ENCODE results near the gene ENTPD6. TPM values are rescaled to one million over a fixed set of nuclear protein-coding genes. Genes with fewer than 3 reads are reported as not detected.

Gene ENTPD6
- total RNA-seq, 2 experiments from 2014 or later: 39.4 to 42.8 TPM

- CTCF ChIA-PET: interaction anchor here (0.9 to 1.0 kb wide), 3 partner anchors 18 to 226 kb away, joined by 3 read pairs; no protein-coding TSS in a partner anchor
- Mint-ChIP-seq H3K9me3 (no peaks in the 10 kb centered on the region), H3K27me3 (no peaks in the 10 kb centered on the region), H3K4me3 (no peak overlapping the region), H3K27ac (peak overlapping the region; percentile 22), H3K36me3 (ENCODE audit: low read depth) (no peaks in the 10 kb centered on the region), H3K4me1 (ENCODE audit: low read depth) (peaks cover 9% of the 10 kb centered on the region)
- POLR2A ChIA-PET: no interaction called here
- intact Hi-C loops (cut with micrococcal nuclease): no loop called here
- no peak for TF ChIP-seq CTCF (IDR thresholded peaks at IDR 0.05)
- DNase-seq (no peak), ATAC-seq (no peak)
Measured at GRCh38 chr20:25221592-25222460, 26.3 kb downstream of the ENTPD6 start.

- no peak for TF ChIP-seq CTCF (IDR thresholded peaks at IDR 0.05)
- H3K4me3 Mint-ChIP-seq: no peak overlapping the region
- no peak for DNase-seq
Measured at GRCh38 chr20:25222461-25223178, 27.1 kb downstream of the ENTPD6 start.

GRCh38 chr20:25223179-25223661 is 27.7 kb downstream of the ENTPD6 start:
- peak; percentile 79 for DNase-seq
- Mint-ChIP-seq H3K4me3 (no peak overlapping the region), H3K27me3 (no peaks in the 10 kb centered on the region), H3K9me3 (no peaks in the 10 kb centered on the region), H3K4me1 (ENCODE audit: low read depth) (peaks cover 9% of the 10 kb centered on the region), H3K36me3 (ENCODE audit: low read depth) (no peaks in the 10 kb centered on the region), H3K27ac (peak overlapping the region; percentile 68)
- ChIA-PET CTCF (interaction anchor here (1.0 to 1.6 kb wide), 2 partner anchors 9 to 36 kb away, joined by 3 to 5 read pairs; no protein-coding TSS in a partner anchor), POLR2A (interaction anchor here (0.8 to 1.3 kb wide), 2 partner anchors 14 to 16 kb away, joined by 3 to 5 read pairs; no protein-coding TSS in a partner anchor)
- intact Hi-C loops (cut with micrococcal nuclease): no loop called here
- TF ChIP-seq CTCF (IDR thresholded peaks at IDR 0.05): no peak
- peak; percentile 96 for ATAC-seq

More at GRCh38 chr20:25222461-25223178, 27.1 kb downstream of the ENTPD6 start:
- POLR2A ChIA-PET: interaction anchor here (1.3 kb wide), 1 partner anchor 15 kb away, joined by 5 read pairs; no protein-coding TSS in a partner anchor
- Mint-ChIP-seq H3K27me3 (no peaks in the 10 kb centered on the region), H3K4me1 (ENCODE audit: low read depth) (peaks cover 9% of the 10 kb centered on the region), H3K9me3 (no peaks in the 10 kb centered on the region), H3K27ac (peak overlapping the region; percentile 68), H3K36me3 (ENCODE audit: low read depth) (no peaks in the 10 kb centered on the region)
- CTCF ChIA-PET: interaction anchor here (1.0 to 1.6 kb wide), 2 partner anchors 10 to 38 kb away, joined by 3 to 5 read pairs; no protein-coding TSS in a partner anchor
- intact Hi-C loops (cut with micrococcal nuclease): no loop called here
- no peak for ATAC-seq

- no peaks in the 10 kb centered on the region for H3K9me3 Mint-ChIP-seq
- no peaks in the 10 kb centered on the region for H3K36me3 Mint-ChIP-seq (ENCODE audit: low read depth)
- H3K27me3 Mint-ChIP-seq: no peaks in the 10 kb centered on the region
- POLR2A ChIA-PET: interaction anchor here (0.8 to 1.3 kb wide), 3 partner anchors 13 to 17 kb away, joined by 3 to 5 read pairs (median 3); no protein-coding TSS in a partner anchor
- no peak overlapping the region for H3K4me3 Mint-ChIP-seq
- peak overlapping the region; percentile 68 for H3K27ac Mint-ChIP-seq
- CTCF ChIA-PET: interaction anchor here (1.0 to 1.6 kb wide), 2 partner anchors 8 to 35 kb away, joined by 3 to 5 read pairs; no protein-coding TSS in a partner anchor
- no peak for DNase-seq
- peaks cover 9% of the 10 kb centered on the region for H3K4me1 Mint-ChIP-seq (ENCODE audit: low read depth)
- no peak for TF ChIP-seq CTCF (IDR thresholded peaks at IDR 0.05)
- intact Hi-C loops (cut with micrococcal nuclease): no loop called here
- no peak for ATAC-seq
Measured at GRCh38 chr20:25223765-25224720, 28.5 kb downstream of the ENTPD6 start.

Measured in activated CD8-positive, alpha-beta T cell treated with anti-CD3 and anti-CD28 coated beads for 36 hours (primary cell).